ENCODE measurements around the gene FRZB.
A peak's percentile ranks its signal among the peaks of the same experiment; 100 is the strongest.
"Not testable (repeated sequence)": the region's sequence is repeated elsewhere in the genome, so short reads cannot be mapped to it uniquely, and the experiment has no call there.

FRZB gene

DNA sequence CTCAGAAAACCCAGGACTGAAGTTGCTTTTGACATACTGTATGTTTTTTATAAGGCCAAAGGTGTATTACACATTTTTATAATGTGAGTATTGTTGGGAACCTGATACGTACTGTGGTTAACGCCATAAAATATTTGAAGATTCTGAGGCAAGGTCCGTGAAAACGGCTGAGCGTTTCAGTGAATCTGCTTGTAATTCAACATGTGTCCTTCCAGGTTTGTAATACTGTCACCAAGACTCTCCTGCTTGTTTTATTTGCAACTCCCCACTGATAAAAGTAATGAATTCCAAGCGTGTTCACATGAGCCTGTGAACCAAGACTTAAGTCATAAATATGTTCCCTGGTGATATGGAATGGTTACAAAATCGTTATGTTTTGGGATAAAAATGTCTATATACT is 23.9 kb upstream of the FRZB start:
- no peak overlapping the region for H3K27ac ChIP-seq
- TF ChIP-seq, protein P1, sequence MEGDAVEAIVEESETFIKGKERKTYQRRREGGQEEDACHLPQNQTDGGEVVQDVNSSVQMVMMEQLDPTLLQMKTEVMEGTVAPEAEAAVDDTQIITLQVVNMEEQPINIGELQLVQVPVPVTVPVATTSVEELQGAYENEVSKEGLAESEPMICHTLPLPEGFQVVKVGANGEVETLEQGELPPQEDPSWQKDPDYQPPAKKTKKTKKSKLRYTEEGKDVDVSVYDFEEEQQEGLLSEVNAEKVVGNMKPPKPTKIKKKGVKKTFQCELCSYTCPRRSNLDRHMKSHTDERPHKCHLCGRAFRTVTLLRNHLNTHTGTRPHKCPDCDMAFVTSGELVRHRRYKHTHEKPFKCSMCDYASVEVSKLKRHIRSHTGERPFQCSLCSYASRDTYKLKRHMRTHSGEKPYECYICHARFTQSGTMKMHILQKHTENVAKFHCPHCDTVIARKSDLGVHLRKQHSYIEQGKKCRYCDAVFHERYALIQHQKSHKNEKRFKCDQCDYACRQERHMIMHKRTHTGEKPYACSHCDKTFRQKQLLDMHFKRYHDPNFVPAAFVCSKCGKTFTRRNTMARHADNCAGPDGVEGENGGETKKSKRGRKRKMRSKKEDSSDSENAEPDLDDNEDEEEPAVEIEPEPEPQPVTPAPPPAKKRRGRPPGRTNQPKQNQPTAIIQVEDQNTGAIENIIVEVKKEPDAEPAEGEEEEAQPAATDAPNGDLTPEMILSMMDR (IDR thresholded peaks at IDR 0.05), result no peak
- no peak for TF ChIP-seq ZFX (IDR thresholded peaks at IDR 0.05; ENCODE audit: borderline replicate concordance)

DNA sequence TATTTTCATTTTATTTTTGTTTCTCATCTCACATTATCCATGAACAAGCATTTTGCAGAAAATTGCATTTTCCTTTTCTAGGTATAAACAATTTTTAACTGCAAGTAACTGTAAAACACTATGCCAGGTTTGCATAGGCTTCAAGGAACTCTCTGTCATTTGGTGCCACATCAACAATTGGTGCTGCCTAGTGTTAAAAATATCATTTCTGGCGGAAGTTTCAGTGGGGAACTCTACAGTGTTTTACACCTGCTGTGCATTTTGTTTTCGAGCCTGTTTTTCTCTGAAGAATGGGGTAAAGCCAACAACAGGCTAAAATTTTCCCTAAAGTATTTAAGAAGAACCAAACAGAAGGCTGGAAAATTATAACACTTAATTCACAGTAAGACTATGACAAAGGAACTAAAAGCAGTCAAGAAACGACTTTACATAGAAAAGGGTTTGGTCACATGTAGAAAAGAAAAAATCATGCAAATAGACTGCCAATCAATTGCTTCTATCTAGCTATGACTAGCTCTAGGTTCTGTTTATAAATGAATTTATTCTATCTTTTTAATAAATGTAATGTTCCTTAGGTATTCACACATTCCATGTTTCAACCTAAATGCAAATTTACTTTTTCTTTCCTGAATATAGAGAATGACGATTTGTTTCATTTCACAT is 21.4 kb upstream of the FRZB start:
- H3K27ac ChIP-seq, result no peak overlapping the region
- TF ChIP-seq, protein P1 (IDR thresholded peaks at IDR 0.05), result no peak
- TF ChIP-seq ZFX (IDR thresholded peaks at IDR 0.05; ENCODE audit: borderline replicate concordance), result no peak

DNA sequence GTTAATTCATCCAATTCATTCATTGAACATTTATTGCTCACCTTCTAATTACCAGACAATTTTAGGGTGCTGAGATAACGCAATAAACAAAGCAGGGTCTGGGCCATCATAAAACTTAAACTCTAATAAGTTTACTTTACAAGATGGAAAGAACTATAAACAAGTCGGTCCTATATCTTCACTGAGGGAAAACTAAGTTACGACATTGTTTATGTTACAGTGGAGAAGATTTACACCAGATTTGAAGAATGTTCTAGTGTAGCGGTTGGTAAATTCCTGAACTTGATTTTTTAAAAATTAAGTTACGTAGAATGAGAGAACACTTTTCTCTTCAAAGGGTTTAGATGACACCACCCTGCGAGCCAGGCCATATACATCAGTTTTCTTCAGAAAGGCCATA is 20.7 kb upstream of the FRZB start:
- TF ChIP-seq, protein P1 (IDR thresholded peaks at IDR 0.05), result no peak
- TF ChIP-seq ZFX (IDR thresholded peaks at IDR 0.05; ENCODE audit: borderline replicate concordance), result no peak
- H3K27ac ChIP-seq, result no peak overlapping the region

DNA sequence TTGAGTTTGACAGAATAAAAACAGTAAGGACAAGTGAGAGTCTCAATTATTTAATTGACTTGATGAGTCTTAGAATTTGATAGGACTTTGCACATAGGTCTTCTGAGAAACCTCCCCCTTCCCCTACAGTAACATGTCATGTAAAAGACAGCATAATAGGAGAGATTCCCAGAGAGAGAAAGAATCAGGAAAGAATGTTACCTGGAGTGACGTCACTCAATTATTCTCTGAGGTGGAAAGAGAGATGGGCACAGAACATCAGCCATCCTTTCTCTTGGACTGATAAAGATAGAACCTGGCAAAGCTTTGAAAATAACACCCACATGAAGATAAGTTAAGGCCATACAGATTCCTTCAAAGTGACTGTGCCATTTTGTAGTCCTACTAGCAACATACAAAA is 19.3 kb upstream of the FRZB start:
- TF ChIP-seq, protein P1 (IDR thresholded peaks at IDR 0.05), result no peak
- H3K27ac ChIP-seq, result no peak overlapping the region

DNA sequence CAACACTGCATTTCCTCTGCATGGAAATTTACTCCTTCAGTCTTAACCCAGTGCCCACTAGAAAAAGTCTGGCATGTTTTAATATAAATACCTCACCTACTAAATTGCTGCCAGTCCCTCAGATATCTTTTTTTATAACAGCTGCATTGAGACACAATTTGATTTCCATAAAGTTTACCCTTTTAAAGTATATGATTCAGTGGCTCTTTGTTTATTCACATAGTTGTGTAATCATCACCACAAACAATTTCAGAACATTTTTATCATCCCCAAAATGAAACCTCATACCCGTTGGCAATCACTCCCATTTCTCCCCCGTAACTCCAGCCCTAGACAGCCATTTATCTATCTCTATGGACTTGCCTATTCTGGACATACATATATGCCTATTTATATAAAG is 17.0 kb upstream of the FRZB start:
- H3K27ac ChIP-seq, result no peak overlapping the region
- TF ChIP-seq, protein P1 (IDR thresholded peaks at IDR 0.05), result no peak
- TF ChIP-seq ZFX (IDR thresholded peaks at IDR 0.05; ENCODE audit: borderline replicate concordance), result no peak

DNA sequence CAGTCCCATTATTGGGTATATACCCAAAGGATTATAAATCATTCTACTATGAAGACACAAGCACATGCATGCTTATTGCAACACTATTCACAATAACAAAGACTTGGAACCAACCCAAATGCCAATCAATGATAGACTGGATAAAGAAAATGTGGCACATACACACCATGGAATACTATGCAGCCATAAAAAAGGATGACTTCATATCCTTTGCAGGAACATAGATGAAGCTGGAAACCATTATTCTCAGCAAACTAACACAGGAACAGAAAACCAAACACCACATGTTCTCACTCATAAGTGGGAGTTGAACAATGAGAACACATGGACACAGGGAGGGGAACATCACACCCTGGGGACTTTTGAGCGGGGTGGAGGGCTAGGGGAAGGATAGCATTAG is 13.7 kb upstream of the FRZB start:
- H3K27ac ChIP-seq, result not testable (repeated sequence)

DNA sequence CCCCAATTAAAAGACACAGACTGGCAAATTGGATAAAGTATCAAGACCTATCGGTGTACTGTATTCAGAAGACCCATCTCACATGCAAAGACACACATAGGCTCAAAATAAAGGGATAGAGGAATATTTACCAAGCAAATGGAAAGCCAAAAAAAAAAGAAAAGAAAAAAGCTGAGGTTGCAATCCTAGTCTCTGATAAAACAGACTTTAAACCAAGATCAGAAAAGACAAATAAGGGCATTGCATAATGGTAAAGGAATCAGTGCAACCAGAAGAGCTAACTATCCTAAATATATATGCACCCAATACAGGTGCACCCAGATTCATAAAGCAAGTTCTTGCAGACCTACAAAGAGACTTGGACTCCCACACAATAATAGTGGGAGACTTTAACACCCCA is 10.2 kb upstream of the FRZB start:
- not testable (repeated sequence) for H3K27ac ChIP-seq

DNA sequence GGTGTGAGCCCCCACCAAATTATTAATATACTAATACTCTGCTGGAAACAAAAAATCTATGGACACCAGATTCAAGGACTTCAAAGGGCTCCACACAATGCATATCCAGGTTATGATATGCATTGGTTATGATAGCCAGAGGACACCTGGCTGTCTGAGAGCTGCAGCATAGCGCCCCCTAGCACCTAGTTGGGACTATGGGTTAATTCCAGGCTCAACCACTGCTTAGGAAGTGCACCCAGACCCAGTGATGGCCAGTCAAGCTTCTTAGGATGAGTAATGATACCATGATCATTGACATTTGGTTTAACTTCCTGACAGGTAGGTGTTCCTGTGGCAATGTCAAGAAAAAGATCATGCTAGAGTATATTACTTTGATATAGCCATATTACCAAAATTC is 3.8 kb upstream of the FRZB start:
- no peak overlapping the region for H3K27ac ChIP-seq
- TF ChIP-seq, protein P1 (IDR thresholded peaks at IDR 0.05), result peak; percentile 80
- no peak for TF ChIP-seq ZFX (IDR thresholded peaks at IDR 0.05; ENCODE audit: borderline replicate concordance)

All from 22Rv1 (cell line).